Measurements from ENCODE around the gene SRGAP3. TPM values are rescaled to one million over a fixed set of nuclear protein-coding genes. Genes with fewer than 3 reads are reported as not detected.
A peak's percentile ranks its signal among the peaks of the same experiment; 100 is the strongest.

SRGAP3 gene
- total RNA-seq, 1 experiment from 2014 or later: 0.69 TPM

DNA sequence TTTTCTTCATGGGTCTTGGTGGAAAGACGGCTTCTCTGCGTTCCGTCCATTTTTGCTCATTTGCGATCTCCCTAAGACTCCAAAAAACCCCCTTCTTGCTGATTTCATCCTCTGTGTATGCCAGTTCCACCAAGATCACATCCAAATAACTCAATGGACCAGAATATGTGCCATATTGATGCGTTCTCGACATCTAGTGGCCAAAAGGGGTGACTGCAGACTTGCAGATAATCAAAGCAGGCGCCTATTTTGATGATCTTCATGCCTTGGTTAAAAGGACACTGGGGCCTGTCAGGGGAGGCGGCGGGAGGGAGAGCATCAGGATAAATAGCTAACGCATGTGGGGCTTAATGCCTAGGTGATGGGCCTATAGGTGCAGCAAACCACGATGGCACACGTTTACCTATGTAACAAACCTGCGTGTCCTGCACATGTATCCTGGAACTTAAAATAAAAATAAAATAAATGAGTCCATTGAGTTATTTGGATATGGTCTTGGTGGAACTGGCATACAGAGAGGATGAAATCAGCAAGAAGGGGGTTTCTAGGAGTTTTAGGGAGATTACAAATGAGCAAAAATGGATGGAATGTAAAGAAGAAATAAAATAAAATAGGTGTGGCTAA is 182.0 kb downstream of the SRGAP3 start:
- ChIA-PET POLR2A (ENCODE audit: low non-redundant PET) (no interaction called here), CTCF (interaction anchor here (1.6 kb wide), 1 partner anchor 80 kb away, joined by 3 read pairs; no protein-coding TSS in a partner anchor)
- Histone ChIP-seq H3K9me3 (ENCODE audit: low read depth, low read length, poor library complexity, severe bottlenecking) (no peaks in the 10 kb centered on the region), H3K27ac (ENCODE audit: low read depth, low read length, poor library complexity, severe bottlenecking) (no peak overlapping the region), H3K4me1 (ENCODE audit: insufficient read depth, low read length, poor library complexity, severe bottlenecking) (no peaks in the 10 kb centered on the region), H3K27me3 (replicated peaks; ENCODE audit: insufficient read depth, low read depth, low read length, poor library complexity) (no peaks in the 10 kb centered on the region), H3K4me3 (ENCODE audit: low read depth, low read length, poor library complexity, severe bottlenecking) (no peak overlapping the region), H3K36me3 (ENCODE audit: insufficient read depth, low read length, poor library complexity, severe bottlenecking) (no peaks in the 10 kb centered on the region)
- no TSS peak for BruUV-seq (replicated peaks)
- DNase-seq (ENCODE audit: low spot score): peak; percentile 67
- intact Hi-C loops (cut with micrococcal nuclease; ENCODE audit: unreplicated experiment): loop anchor here (1.0 to 5.0 kb wide), 2 partner anchors 79 to 95 kb away; no protein-coding TSS in a partner anchor
- TF ChIP-seq, protein P1, sequence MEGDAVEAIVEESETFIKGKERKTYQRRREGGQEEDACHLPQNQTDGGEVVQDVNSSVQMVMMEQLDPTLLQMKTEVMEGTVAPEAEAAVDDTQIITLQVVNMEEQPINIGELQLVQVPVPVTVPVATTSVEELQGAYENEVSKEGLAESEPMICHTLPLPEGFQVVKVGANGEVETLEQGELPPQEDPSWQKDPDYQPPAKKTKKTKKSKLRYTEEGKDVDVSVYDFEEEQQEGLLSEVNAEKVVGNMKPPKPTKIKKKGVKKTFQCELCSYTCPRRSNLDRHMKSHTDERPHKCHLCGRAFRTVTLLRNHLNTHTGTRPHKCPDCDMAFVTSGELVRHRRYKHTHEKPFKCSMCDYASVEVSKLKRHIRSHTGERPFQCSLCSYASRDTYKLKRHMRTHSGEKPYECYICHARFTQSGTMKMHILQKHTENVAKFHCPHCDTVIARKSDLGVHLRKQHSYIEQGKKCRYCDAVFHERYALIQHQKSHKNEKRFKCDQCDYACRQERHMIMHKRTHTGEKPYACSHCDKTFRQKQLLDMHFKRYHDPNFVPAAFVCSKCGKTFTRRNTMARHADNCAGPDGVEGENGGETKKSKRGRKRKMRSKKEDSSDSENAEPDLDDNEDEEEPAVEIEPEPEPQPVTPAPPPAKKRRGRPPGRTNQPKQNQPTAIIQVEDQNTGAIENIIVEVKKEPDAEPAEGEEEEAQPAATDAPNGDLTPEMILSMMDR (conservative IDR thresholded peaks at IDR 0.05; ENCODE audit: low read depth, low read length): peak; percentile 93
- no peak for TF ChIP-seq EZH2 (IDR thresholded peaks at IDR 0.05; ENCODE audit: borderline replicate concordance, low read depth, low read length, poor library complexity, severe bottlenecking)

DNA sequence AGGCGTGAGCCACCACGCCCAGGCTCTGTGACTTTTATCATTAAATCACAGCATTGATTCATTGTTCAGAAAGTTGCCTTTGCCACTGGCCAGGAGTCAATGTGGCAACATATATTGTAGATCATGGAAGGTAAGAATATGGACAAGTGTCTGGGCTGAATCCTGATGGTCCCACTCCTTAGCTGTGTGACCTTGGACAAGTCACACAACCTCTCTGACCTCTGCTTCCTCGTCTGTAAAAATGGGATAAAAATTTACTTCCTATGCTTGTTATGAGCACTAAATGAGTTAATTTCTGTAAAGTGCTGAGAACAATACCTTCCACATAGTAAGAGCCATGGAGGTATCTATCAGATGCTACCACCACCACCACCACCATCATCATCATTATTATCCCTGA is 182.7 kb downstream of the SRGAP3 start:
- ChIA-PET POLR2A (ENCODE audit: low non-redundant PET) (no interaction called here), CTCF (no interaction called here)
- Histone ChIP-seq H3K9me3 (ENCODE audit: low read depth, low read length, poor library complexity, severe bottlenecking) (no peaks in the 10 kb centered on the region), H3K4me1 (ENCODE audit: insufficient read depth, low read length, poor library complexity, severe bottlenecking) (no peaks in the 10 kb centered on the region), H3K27ac (ENCODE audit: low read depth, low read length, poor library complexity, severe bottlenecking) (no peak overlapping the region), H3K36me3 (ENCODE audit: insufficient read depth, low read length, poor library complexity, severe bottlenecking) (no peaks in the 10 kb centered on the region), H3K27me3 (replicated peaks; ENCODE audit: insufficient read depth, low read depth, low read length, poor library complexity) (no peaks in the 10 kb centered on the region), H3K4me3 (ENCODE audit: low read depth, low read length, poor library complexity, severe bottlenecking) (no peak overlapping the region)
- BruUV-seq (replicated peaks): no TSS peak
- DNase-seq (ENCODE audit: low spot score): no peak
- intact Hi-C loops (cut with micrococcal nuclease; ENCODE audit: unreplicated experiment): loop anchor here (1.0 to 5.0 kb wide), 2 partner anchors 78 to 94 kb away; no protein-coding TSS in a partner anchor
- TF ChIP-seq, protein P1 (conservative IDR thresholded peaks at IDR 0.05; ENCODE audit: low read depth, low read length): no peak
- TF ChIP-seq EZH2 (IDR thresholded peaks at IDR 0.05; ENCODE audit: borderline replicate concordance, low read depth, low read length, poor library complexity, severe bottlenecking): no peak

DNA sequence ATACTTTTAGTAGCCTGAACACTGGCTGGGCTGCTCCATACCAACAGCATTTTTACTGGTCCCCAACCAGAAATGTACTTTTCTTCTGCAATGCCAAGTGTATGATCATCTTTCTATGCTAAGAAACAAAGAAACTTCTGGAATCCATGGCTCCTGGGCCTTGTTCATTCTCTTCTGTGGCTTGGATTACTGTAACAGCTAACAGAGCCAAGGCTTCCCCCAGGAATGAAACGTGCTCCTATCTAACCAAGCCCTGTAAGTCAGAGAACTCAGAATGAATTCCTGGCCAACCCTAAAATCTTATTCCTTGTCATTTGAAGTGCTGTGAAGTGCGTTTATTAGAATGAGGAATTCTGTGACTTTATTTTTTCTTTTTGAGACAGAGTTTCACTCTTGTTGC is 183.3 kb downstream of the SRGAP3 start:
- no peak overlapping the region for H3K4me3 ChIP-seq (ENCODE audit: low read depth, low read length, poor library complexity, severe bottlenecking)
- TF ChIP-seq, protein P1 (conservative IDR thresholded peaks at IDR 0.05; ENCODE audit: low read depth, low read length): no peak
- no peak for TF ChIP-seq EZH2 (IDR thresholded peaks at IDR 0.05; ENCODE audit: borderline replicate concordance, low read depth, low read length, poor library complexity, severe bottlenecking)
- no TSS peak for BruUV-seq (replicated peaks)
- no peaks in the 10 kb centered on the region for H3K4me1 ChIP-seq (ENCODE audit: insufficient read depth, low read length, poor library complexity, severe bottlenecking)
- no peaks in the 10 kb centered on the region for H3K9me3 ChIP-seq (ENCODE audit: low read depth, low read length, poor library complexity, severe bottlenecking)
- ChIA-PET CTCF (no interaction called here), POLR2A (ENCODE audit: low non-redundant PET) (no interaction called here)
- H3K27me3 ChIP-seq (replicated peaks; ENCODE audit: insufficient read depth, low read depth, low read length, poor library complexity): no peaks in the 10 kb centered on the region
- no peak for DNase-seq (ENCODE audit: low spot score)
- no peak overlapping the region for H3K27ac ChIP-seq (ENCODE audit: low read depth, low read length, poor library complexity, severe bottlenecking)
- intact Hi-C loops (cut with micrococcal nuclease; ENCODE audit: unreplicated experiment): loop anchor here (5.0 kb wide), 1 partner anchor 94 kb away; no protein-coding TSS in a partner anchor
- H3K36me3 ChIP-seq (ENCODE audit: insufficient read depth, low read length, poor library complexity, severe bottlenecking): no peaks in the 10 kb centered on the region

Measured in A673 (cell line).